ENCODE results near the gene TMEM19.

DNA sequence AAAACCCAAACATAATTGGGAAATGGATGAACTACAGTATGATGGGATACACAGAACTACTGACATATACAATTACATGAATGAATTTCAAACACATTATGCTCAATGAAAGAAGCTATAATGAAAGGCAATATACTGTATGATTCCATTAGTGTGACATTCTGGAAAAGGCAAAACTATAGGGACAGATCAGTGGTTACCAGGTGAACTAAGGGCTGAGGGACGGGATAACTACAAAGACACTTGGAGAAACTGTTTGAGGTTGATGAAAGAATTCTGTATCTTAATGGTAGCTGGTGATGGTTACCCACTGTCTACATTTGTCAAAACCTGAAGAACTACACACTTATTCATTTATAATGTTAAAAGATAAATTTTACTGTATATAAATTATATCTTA, 30.0 kb upstream of the TMEM19 start:
- TF ChIP-seq POLR2A (IDR thresholded peaks at IDR 0.05; ENCODE audit: low read length) (no peak), GATA1 (IDR thresholded peaks at IDR 0.05; ENCODE audit: low read depth, low read length) (no peak)

All from erythroblast (primary cell).